Measurements from ENCODE around the gene DNAH14. TPM values are rescaled to one million over a fixed set of nuclear protein-coding genes. Genes with fewer than 3 reads are reported as not detected.
A peak's percentile ranks its signal among the peaks of the same experiment; 100 is the strongest.
"Not testable (repeated sequence)": the region's sequence is repeated elsewhere in the genome, so short reads cannot be mapped to it uniquely, and the experiment has no call there.

DNAH14 gene
- total and polyA plus RNA-seq, 8 donors = 13.2 to 21.3 (median 18.1) TPM

DNA sequence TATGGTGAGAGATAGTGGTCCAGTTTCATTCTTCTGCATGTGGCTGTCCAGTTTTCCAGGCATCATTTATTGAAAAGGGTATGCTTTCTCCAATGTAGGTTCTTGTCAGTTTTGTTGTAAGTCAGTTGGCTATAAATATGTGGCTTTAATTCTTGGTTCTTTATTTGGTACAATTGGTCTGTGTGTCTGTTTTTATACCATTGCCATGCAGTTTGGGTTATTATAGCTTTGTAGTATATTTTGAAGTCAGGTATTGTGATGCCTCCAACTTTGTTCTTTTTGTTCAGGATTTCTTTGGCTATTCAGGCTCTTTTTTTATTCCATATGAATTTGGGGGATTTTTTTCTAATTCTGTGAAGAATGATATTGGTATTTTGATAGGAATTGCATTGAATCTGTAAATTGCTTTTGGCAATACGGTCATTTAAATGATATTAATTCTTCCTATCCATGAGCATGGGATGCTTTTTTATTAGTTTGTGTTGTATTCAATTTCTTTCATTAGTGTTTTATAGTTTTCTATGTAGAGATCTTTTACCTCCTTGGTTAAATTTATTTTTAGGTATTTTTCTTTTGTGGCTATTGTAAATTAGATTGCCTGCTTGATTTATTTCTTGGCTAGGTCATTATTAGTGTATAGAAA lies 3.3 kb downstream of the DNAH14 start:
- TF ChIP-seq, protein P1, sequence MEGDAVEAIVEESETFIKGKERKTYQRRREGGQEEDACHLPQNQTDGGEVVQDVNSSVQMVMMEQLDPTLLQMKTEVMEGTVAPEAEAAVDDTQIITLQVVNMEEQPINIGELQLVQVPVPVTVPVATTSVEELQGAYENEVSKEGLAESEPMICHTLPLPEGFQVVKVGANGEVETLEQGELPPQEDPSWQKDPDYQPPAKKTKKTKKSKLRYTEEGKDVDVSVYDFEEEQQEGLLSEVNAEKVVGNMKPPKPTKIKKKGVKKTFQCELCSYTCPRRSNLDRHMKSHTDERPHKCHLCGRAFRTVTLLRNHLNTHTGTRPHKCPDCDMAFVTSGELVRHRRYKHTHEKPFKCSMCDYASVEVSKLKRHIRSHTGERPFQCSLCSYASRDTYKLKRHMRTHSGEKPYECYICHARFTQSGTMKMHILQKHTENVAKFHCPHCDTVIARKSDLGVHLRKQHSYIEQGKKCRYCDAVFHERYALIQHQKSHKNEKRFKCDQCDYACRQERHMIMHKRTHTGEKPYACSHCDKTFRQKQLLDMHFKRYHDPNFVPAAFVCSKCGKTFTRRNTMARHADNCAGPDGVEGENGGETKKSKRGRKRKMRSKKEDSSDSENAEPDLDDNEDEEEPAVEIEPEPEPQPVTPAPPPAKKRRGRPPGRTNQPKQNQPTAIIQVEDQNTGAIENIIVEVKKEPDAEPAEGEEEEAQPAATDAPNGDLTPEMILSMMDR (IDR thresholded peaks at IDR 0.05) = no peak
- Histone ChIP-seq H3K4me3 (no peak overlapping the region), H3K9me3 (peaks cover 0 to 49% of the 10 kb centered on the region in 2 donors), H3K4me1 (no peaks in the 10 kb centered on the region), H3K36me3 (no peaks in the 10 kb centered on the region), H3K27me3 (peaks cover 0 to 19% of the 10 kb centered on the region in 2 donors), H3K27ac (no peak overlapping the region)
- DNase-seq (no peak), ATAC-seq (no peak)
- intact Hi-C loops (cut with DNase I) = no loop called here

DNA sequence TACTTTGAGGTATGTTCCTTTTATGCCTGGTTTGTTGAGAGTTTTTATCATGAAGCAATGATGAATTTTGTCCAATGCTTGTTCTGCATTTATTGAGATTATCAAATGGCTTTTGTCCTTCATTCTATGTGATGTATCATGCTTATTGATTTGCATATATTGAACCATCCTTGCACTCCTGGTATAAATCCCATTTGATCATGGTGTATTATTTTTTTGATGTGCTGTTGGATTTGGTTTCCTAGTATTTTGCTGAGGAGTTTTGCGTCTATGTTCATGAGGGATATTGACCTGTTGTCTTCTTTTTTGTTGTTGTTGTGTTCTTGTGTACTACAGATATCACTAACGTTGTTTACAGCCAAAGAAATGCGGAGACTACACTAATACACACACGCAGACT lies 4.1 kb downstream of the DNAH14 start:
- DNase-seq = no peak
- Histone ChIP-seq H3K36me3 (no peaks in the 10 kb centered on the region), H3K27me3 (peaks cover 0 to 19% of the 10 kb centered on the region in 2 donors), H3K4me3 (no peak overlapping the region), H3K4me1 (no peaks in the 10 kb centered on the region), H3K27ac (no peak overlapping the region), H3K9me3 (peaks cover 0 to 57% of the 10 kb centered on the region in 2 donors)
- TF ChIP-seq, protein P1 (IDR thresholded peaks at IDR 0.05) = no peak
- no peak for ATAC-seq
- intact Hi-C loops (cut with DNase I) = no loop called here

DNA sequence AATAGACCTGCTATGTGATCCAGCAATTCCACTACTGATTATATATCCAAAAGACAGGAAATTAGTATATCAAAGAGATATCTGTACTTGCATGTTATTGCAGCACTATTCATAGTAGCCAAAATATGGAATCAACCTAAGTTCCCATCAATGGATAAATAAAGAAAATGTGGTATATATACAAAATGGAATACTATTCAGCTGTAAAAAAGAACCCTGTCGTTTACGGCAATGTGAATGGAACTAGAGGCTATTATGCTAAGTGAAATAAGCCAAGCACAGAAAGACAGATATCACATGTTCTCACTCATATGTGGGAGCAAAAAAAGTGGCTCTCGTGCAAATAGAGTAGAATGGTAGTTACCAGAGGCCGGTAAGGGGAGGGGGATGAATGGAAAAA lies 9.2 kb downstream of the DNAH14 start:
- H3K4me3 ChIP-seq = no peak overlapping the region
- ATAC-seq (no peak), DNase-seq (no peak)
- TF ChIP-seq, protein P1 (IDR thresholded peaks at IDR 0.05) = no peak
- H3K36me3 ChIP-seq = no peaks in the 10 kb centered on the region
- H3K27me3 ChIP-seq = no peaks in the 10 kb centered on the region
- H3K4me1 ChIP-seq = no peaks in the 10 kb centered on the region
- no peak overlapping the region for H3K27ac ChIP-seq
- H3K9me3 ChIP-seq = peaks cover 0 to 47% of the 10 kb centered on the region in 2 donors
- intact Hi-C loops (cut with DNase I) = no loop called here

DNA sequence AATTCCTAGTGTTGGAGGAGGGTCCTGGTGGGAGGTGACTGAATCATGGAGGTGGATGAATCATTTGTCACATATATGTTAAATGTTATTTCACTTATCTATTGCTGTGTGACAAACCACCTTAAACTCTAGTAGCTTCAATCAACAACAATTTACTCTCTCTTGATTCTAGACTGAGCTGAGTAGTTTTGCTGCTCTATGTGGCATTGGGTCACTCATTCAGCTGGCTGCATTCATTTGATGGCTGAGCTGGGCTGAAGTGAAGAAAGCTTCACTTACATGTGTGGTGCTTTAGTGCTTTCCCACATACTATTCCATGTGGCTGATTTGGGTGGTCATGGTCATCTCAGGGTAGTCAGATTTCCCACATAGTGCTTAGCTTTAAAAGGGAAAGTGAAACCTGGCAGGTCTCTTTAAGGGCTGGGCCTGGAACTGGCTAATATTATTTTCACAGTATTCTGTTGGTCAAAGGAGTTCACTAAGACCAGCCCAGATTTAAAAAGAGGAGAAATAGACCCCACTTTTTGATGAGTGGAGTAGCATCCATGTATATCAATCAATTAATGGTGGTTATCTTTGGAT lies 10.5 kb downstream of the DNAH14 start:
- Histone ChIP-seq H3K27me3 (no peaks in the 10 kb centered on the region), H3K36me3 (no peaks in the 10 kb centered on the region), H3K4me3 (no peak overlapping the region), H3K9me3 (peaks cover 0 to 35% of the 10 kb centered on the region in 2 donors), H3K27ac (no peak overlapping the region), H3K4me1 (no peaks in the 10 kb centered on the region)
- TF ChIP-seq, protein P1 (IDR thresholded peaks at IDR 0.05) = no peak
- ATAC-seq (peak; percentile 50), DNase-seq (no peak)
- intact Hi-C loops (cut with DNase I) = no loop called here

DNA sequence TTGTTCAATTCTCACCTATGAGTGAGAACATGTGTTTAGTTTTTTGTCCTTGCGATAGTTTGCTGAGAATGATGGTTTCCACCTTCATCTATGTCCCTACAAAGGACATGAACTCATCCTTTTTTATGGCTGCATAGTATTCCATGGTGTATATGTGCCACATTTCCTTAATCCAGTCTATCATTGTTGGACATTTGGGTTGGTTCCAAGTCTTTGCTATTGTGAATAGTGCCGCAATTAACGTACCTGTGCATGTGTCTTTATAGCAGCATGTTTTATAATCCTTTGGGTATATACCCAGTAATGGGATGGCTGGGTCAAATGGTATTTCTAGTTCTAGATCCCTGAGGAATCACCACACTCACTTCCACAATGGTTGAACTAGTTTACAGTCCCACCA lies 11.3 kb downstream of the DNAH14 start:
- ATAC-seq; DNase-seq; H3K4me3 ChIP-seq; H3K4me1 ChIP-seq; H3K27me3 ChIP-seq; H3K27ac ChIP-seq; H3K36me3 ChIP-seq; intact Hi-C loops (cut with DNase I): not testable (repeated sequence)
- peaks cover 0 to 35% of the 10 kb centered on the region in 2 donors for H3K9me3 ChIP-seq

DNA sequence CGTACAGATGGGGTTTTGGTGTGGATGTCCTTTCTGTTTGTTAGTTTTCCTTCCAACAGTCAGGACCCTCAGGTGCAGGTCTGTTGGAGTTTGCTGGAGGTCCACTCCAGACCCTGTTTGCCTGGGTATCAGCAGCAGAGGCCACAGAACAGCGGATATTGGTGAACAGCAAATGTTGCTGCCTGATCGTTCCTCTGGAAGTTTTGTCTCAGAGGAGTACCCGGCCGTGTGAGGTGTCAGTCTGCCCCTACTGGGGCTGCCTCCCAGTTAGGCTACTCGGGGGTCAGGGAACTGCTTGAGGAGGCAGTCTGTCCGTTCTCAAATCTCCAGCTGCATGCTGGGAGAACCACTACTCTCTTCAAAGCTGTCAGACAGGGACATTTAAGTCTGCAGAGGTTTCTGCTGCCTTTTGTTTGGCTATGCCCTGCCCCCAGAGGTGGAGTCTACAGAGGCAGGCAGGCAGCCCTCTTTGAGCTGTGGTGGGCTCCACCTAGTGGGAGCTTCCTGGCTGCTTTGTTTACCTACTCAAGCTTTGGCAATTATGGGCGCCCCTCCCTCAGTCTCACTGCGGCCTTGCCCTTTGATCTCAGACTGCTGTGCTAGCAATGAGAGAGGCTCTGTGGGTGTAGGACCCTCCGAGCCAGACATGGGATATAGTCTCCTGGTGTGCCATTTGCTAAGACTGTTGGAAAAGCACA lies 16.3 kb downstream of the DNAH14 start:
- DNase-seq = peak in 1 of 4 donors; percentile 24
- peaks cover 0 to 18% of the 10 kb centered on the region in 2 donors for H3K9me3 ChIP-seq
- intact Hi-C loops (cut with DNase I); H3K4me1 ChIP-seq; H3K27ac ChIP-seq; ATAC-seq; H3K4me3 ChIP-seq; H3K27me3 ChIP-seq; H3K36me3 ChIP-seq: not testable (repeated sequence)

DNA sequence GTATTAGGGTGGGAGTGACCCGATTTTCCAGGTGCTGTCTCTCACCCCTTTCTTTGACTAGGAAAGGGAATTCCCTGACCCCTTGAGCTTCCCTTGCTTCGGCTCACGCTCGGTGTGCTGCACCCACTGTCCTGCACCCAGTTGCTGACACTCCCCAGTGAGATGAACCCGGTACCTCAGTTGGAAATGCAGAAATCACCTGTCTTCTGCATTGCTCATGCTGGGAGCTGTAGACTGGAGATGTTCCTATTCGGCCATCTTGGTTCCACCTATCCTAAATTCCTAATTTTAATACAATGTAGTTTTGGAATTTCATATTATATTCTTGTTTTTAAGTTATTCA lies 16.8 kb downstream of the DNAH14 start:
- H3K27me3 ChIP-seq; intact Hi-C loops (cut with DNase I); H3K36me3 ChIP-seq; H3K4me1 ChIP-seq; H3K27ac ChIP-seq; H3K4me3 ChIP-seq; ATAC-seq; DNase-seq: not testable (repeated sequence)
- H3K9me3 ChIP-seq = peaks cover 0 to 18% of the 10 kb centered on the region in 2 donors
